Activated CD4-positive, alpha-beta T cell treated with anti-CD3 and anti-CD28 coated beads, Interleukin-2, amount 50 U/mL, for 1 hour (primary cell): ENCODE measurements around the gene PIGT.

Source experiments
- DNase-seq: peaks from one replicate; pipeline ENCODE4 v3.0.0-alpha.2; 2020

The PIGT gene

DNA sequence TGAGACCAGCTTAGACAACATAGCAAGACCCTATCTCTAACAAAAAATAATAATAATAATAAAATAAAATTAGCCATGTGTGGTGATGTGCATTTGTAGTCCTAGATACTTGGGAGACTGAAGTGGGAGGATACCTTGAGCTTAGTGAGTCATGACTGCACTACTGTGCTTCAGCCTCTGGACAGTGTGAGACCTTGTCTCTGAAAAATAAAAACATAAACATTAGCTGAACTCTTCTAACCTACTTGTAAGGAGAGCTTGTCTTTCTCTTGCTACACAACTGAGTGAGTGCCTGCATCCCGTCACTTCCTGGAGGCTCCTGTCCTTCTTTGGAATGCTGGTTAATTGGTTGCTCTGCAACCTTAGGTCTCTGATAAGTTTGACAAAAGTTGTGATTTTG is 13.0 kb upstream of the PIGT start:
- DNase-seq = no peak

DNA sequence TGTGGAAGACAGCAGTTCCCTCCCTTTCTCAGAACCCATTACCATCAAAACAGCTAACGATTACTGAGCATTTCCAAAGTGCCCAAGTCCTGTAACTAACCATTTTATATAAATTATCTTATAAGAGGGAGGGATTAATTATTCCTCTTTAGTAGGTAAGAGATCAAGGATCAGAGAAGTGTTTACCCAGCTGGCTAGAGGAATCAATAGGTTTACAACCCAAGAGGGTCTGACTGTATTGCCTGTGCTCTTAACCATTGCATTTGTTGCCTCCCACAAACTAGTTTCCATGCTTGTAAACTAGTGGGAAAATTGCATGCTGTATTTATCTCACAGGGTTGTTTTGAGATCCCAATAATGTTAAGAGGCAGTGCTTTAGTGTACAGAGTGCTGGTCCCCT is 11.5 kb upstream of the PIGT start:
- DNase-seq = no peak

DNA sequence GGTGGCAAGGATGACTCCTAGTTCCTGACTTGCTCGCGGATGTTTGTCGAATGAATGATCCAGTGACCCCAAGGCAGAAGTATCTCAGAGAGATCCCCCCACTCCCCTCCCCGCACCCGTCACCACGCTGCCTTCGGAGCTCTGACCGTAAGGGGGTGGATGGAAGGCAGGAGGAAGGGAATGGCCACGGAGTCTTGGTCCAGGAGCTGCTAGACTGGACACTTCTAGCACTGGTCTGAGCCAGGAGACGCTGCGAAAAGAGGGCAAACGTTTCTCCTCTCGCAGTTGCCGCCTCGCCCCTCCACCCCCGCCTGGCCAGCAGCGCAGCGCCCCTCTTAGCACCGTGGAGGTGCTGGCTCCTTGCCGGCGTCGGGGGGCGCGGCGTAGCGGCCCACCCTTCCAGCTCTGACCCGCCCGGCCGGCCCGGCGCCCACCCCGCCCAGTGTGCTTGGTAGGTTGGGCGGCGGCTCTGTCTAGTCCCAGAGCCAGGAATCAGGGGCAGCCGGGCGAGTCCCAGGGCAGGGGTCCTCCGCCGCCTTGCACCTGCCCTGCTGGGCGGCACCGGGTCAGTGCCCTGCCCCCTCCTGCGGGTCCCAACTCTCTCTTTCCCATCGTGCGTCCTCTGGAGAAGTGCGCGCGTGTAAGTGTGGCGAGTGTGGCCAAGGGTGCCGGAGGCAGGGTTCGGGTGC is 10.2 kb upstream of the PIGT start:
- no peak for DNase-seq

DNA sequence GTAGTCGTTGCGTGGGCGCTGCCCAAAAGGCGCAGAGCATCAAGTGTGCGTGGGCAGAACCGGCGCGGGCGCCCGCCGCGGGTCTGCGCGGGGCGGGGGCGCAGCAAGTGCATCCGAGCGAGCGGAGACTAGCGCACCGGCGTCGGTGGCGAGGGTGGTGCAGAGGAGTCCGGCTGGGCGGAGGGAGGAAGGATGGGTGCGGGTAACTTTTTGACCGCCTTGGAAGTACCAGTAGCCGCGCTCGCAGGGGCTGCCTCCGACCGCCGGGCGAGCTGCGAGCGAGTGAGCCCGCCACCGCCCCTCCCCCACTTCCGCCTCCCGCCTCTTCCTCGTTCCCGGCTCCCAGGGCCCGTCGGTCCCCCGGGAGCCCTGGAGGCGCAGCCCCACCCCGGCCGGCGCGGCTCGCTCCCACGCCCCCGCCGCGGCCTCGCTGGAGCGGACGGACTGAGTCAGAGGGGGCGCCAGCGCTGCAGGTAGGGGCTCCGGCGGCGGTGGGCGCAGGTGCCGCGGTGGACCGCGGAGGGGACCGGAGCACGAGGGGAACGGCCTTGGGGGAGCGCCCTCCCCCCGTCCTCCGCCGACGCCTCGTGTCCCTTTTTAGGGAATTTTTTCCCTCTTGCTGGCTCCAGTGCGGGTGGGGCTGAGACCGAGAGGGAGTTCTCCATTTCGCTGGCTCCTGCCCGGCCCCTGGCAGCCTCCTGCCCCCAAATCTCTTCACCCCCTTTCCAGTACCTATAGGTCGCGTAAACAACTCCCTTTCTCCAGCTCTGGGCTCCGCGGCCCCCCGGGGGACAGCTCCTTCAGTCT is 9.5 kb upstream of the PIGT start:
- DNase-seq = peak; percentile 31

DNA sequence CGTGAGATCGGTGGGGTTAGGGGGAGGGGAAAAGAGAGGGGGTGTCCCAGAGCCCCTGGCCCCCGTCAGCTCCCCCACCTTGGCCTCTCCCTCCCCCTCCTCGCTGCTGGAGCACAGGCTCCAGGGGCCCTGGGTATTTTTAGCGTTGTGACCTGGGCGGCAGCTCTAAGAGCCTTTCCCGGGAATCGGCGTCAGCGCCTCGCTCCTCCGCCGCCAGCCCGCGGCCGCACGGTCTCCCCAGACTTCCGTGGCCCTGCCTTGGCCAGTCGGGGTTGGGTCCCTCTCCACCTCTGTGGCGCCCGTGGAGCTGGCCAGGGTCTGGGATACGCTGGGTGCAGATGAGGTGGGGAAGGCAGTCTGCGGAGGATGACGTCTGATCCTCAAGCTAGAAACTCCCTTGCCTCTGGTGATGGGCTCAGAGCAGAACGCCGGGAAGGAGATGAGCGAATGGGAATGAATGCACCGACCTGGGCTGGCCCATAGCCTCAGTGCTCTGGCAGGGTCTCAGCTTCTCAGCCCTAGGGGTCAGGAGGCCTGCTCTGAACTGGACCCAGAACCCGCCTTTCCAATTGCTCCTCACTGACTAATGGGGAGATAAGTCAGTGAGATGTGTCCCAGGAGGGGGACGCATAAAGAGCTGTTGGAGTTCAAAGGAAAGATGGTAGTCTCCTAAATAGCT is 8.7 kb upstream of the PIGT start:
- no peak for DNase-seq

DNA sequence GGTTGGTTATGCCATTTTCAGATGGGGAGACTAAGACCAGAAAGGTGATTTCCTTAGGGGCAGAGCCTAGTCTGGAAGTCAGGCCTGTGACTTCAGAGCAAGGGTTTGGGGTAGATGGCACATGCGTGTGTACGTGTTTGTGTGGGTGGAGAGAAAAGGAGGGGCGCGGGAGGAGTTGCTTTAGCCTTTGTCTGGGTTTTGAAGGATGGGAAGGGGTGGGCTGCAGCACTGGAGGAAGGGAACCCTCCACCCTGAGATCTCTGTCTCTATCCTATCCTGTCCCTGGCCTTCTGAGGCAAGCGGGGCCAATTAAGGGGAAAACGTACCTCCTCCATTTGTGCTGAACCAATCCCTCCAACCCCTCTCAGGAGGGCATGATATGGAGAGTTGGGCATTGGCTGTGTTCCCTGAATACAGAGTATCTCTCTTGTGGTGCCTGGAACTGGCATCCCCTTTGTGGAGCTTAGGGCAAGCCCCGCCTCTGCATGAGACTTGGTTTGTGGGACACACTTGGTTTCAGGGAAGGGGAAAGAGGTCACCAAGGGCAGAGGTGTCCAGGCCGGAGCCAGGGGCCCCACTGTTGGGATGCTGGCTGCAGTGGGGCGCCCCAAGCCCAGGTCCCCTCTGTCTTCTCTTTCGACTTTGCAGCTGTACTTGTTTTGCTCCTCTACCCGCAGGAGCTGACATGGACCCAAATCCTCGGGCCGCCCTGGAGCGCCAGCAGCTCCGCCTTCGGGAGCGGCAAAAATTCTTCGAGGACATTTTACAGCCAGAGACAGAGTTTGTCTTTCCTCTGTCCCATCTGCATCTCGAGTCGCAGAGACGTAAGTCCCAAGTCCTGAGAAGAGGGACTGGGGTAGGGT is 7.9 kb upstream of the PIGT start, which contains the start of gene DBNDD2:
Gene DBNDD2 (plus strand): TSS at position 507 of the 863 bp plus-strand sequence. CDS start 179 bp downstream, at position 686.
- DNase-seq = peak; percentile 9

DNA sequence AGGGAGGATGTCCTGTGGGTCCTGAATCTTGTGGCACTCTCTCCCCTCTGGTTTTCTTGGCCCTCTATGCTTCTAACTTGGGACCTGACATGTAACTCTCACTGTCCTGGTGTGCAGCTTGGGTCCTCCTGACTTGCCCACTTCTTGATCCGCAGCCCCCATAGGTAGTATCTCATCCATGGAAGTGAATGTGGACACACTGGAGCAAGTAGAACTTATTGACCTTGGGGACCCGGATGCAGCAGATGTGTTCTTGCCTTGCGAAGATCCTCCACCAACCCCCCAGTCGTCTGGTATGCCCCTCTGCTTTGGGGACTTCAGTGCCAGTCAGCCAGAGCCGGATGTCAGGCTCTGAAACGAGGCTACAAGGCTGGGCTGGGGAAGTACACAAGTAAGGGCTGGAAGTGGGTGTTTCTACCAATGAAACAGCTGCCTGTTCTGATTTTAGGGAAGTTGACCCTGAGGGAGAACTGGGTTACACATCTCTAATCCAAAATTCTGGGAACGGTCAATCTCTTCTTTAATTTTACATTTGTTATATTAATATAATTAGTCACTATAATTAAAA is 7.2 kb upstream of the PIGT start:
- DNase-seq = no peak

DNA sequence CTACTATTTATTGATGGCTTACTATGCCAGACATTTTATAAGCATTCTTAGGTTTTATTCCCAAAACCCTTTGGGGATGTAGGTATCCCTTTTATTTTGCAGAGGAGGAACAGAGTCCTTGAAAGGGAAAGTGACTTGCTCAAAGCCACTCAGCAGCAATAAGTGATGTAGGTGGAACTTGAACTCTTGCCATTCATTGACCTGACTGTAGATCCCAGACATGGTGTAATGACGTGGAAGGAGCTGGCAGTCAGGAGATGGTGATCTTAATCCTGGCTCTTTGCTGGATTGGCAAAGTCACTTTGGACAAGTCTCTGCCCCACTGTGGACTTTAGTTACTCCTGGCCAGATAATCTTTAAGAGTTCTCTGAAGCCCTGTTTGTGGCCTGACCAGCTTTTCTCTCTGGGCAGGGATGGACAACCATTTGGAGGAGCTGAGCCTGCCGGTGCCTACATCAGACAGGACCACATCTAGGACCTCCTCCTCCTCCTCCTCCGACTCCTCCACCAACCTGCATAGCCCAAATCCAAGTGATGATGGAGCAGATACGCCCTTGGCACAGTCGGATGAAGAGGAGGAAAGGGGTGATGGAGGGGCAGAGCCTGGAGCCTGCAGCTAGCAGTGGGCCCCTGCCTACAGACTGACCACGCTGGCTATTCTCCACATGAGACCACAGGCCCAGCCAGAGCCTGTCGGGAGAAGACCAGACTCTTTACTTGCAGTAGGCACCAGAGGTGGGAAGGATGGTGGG is 6.2 kb upstream of the PIGT start:
- no peak for DNase-seq

DNA sequence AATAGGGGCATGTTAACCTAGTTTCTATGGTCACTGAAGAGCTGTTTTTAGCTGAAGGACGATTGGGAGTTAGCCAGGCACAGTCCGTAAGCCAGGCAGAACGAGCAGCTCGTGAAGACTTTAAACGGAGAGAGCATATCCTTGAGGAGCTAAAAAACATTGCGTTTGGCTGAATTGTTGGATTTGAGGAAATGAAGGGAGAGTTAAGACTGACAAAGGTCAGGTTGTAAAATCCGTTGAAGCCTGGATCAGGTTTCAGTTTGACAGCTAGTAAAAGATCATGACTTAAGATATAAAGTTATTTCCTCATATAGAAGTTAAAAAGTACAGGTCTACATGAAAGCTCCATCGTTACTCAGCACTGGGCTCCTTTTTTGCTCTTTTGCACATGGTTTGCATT is 5.1 kb upstream of the PIGT start:
- DNase-seq = no peak

DNA sequence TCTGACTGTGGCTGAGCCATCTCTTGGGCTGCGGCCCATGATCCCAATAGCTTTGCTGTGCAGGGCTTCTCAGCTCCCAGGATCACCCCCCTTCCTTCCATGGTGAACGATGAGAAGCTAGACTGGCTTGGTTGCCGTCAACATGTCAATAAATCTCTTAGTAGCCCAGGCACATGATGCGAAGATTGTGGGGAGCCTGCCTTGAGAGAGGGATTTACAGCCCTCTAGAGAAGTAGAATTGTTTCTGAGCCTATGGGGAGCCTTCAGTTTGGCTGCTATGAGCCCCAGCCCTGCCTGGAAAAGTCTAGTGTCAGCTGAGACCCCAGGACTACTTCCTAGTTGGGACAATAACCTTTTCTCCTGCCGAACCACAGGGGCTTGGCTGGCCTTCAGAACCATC is 3.3 kb upstream of the PIGT start:
- DNase-seq = no peak

DNA sequence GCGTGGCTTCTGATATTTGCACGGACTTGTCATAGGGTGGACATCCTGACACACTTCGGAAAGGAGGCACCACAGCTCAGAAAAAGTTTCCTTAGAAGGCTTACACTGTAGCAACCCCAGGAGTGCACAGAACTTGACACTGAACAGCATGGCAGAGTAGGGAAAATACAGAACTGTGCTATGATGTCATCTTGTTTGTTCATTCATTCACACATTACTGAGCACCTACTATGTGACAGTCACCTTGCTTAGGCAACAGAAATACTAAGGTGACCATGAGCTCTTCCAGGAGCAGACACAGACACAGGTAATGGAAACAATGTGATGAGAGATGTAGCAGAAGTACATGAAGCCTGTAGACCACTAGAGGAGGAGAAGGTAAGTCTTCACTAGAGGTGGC is 2.5 kb upstream of the PIGT start:
- no peak for DNase-seq

DNA sequence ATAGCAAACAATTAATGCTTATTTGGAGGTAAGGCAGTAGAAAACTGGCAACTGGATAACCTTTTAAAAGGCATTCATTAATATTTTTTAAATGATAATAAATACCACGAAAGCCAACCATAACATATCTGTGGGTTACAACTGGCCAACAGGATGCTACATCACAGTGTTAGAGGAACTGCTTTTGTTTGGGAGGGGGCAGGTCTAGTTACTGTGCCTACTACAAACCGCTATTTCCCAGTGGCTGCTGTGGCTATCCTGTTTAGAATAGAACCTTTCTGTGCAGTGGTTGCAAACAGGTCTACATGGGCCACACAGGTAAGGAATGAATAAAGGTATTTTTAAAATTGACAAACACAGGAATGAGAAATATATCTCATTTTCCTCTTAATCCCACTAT is 976 bp downstream of the PIGT start:
- DNase-seq = no peak

DNA sequence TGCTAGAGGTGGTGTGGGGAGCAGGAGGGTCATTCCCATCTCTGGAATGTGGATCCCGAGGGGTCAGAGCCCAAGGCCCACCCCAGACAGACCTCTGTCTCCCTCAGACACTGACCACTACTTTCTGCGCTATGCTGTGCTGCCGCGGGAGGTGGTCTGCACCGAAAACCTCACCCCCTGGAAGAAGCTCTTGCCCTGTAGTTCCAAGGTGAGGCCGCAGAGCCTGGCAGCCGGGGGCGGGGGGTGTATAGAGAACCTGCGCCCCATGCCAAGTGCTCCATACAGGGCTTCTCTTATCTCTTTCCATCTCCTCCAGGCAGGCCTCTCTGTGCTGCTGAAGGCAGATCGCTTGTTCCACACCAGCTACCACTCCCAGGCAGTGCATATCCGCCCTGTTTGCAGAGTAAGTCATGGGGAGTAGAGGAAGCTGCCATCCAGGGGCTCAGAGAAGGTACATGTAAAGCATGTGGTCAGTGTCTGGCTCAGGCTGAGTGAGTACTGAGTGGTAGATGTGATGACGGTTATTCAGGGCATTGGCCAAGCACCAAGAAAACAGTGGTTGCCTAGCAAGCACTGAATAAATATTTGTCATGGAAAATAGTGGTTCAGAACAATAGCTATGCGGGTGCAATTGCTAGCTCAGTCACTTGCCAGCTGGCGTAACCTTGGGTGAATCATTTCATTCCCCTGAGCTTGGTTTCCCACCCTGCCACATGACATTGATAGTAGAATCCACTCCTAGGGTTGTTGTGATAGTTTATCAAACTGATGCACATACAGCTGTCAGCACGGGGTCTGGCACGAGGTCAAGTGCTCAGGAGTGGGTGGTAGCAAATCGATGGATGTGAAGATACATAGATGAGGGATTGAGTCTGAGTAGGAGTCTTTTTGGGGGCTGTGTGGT is 3.5 kb downstream of the PIGT start:
- DNase-seq = no peak

DNA sequence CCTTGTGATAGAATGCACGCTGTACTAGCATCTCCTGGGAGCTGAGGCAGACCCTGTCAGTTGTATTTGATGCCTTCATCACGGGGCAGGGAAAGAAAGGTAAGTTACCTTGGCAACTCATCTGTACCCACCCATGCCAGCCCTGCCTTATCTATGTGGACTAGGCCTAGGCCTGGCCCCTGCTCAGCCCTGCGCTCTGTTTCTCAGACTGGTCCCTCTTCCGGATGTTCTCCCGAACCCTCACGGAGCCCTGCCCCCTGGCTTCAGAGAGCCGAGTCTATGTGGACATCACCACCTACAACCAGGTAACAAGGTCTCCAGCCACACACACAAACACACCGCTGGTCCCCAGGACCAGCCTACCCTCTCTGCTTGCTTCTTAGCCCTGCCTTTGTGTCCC is 4.2 kb downstream of the PIGT start:
- DNase-seq = no peak

DNA sequence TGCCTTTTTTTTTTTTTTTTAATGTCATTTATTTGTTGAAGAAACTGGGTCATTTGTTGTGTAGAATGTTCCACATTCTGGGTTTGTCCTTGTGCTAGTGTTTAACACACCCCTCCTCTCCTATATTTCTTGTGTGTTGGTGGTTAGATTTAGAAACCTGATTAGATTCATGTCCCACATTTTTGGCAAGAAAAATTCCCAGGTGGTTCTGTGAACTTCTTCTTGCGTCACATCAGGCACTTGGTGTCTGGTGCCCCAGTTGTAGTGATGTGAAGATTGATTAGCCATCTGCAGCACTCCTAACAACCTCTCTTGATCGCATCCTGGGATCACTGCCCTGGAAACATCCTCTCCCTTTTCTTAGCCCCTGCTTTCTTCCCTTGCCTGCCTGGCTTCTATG is 7.8 kb downstream of the PIGT start:
- DNase-seq = no peak

DNA sequence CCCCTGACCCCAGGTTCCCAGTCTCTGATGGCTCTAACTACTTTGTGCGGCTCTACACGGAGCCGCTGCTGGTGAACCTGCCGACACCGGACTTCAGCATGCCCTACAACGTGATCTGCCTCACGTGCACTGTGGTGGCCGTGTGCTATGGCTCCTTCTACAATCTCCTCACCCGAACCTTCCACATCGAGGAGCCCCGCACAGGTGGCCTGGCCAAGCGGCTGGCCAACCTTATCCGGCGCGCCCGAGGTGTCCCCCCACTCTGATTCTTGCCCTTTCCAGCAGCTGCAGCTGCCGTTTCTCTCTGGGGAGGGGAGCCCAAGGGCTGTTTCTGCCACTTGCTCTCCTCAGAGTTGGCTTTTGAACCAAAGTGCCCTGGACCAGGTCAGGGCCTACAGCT is 9.6 kb downstream of the PIGT start:
- DNase-seq = no peak

DNA sequence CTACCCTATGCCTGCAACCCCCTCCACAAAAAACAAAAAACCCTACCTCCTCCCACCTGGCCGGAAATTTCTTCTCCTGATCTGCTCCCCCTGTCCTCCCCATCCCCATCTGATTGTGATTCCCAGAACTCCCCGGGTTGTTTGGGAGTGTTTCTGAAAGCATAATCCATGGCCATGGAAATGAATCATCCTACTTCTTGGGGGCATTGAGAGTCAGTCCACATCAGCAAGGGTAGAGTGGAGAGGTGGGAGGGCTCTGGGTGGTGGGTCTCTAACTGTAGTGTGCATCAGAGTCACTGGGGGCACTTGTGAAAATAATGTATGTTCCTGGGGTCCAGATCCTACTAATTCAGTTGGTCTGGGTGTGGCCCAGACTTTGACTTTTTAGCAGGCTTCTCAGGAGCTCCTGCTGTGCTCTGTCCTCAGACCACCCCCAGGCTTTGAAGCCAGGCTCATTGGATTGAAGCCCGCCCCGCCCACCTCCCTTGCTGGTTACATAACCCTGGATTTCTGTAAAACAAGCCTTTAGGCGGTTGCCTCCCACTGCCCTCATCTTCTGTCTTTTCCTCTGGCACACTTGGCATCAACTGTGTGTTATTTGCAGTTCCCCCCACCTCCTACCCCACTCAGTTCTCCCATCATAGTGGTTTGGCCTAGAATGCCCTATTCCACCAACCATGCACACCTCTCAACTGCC is 10.5 kb downstream of the PIGT start:
- DNase-seq = no peak

DNA sequence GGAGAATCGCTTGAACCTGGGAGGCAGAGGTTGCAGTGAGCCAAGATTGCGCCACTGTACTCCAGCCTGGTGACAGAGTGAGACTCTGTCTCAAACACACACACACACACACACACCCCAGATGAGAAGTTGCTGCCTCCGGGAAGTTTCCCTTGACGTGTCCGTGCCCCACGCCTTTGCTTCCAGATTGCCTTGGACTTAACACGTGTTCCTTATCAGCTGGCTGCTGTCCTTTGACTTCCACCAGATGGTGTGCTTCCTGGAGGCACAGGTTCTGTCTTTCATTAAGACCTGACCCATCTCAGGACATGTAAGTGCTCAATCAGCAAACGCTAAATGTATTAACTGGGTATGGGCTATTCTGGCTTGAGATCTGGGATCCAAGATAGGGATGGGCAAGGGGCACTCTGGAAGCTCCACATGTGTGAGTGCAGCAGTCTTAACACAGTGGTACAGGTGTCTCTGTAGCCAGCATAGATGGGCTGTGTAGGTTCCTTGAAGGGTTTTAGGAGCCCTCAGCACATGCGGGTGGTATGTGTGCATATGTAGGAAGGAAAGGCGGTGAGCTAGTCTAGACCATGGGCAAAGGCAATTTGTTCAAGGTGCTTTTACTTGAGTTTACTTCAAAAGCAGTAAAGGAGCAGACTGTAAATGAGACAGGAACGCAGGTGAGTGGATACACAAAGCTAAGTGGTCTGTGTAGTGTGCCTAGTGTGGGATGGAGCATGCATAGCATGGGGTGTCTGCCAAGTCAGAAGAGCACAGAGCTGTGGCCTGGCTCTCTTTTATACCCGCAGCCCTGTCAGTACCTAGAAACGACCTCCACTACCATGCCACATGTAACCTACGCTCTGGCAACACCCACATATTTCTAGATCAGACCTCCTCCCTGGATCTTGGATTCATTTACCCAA is 11.6 kb downstream of the PIGT start:
- no peak for DNase-seq

DNA sequence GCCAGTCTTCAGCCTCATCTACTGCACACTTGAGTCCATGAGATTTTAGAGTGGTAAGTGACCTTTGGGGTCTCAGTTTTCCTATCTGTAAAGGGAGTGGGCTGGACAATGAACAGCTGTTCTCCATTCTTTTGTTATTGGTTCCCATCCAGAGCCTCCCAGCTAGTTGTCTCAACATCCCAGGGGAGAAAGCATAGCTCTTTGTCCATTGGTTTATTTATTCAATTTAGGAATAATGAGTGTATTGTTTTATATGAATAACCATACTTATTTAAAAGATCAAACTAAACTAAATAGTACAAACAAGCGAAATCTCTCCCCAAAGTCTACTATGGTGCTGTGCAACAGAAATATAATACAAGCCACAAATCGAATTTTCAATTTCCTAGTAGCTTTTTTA is 13.7 kb downstream of the PIGT start:
- DNase-seq = no peak
